PFSK-1 (cell line): ENCODE results near the gene RER1.

ENCODE experiments used
- FOXP2 ChIP-seq: optimal IDR thresholded peaks from 2 replicates; pipeline ENCODE3; 2011; ENCODE audit warnings: borderline replicate concordance, control low read depth, inconsistent platforms; ENCODE audit not compliant: insufficient read depth; ENCODE audit errors: extremely low read length, extremely low read depth
- POLR2AphosphoS5 ChIP-seq: IDR thresholded peaks from 2 replicates; pipeline ENCODE4 v1.6.1; 2012; ENCODE audit warnings: low read depth, mild to moderate bottlenecking, control low read depth, low read length, moderate library complexity
- REST ChIP-seq, 2 experiments: IDR thresholded peaks; 2 replicates each; pipeline versions ENCODE4 v1.6.1 to v1.8.0; 2011 to 2012; ENCODE audit warnings: low read depth in 2 of 2, low read length in 2 of 2, control low read depth in 1 of 2, inconsistent platforms in 1 of 2, mild to moderate bottlenecking in 1 of 2, moderate library complexity in 1 of 2; ENCODE audit not compliant: insufficient read depth in 1 of 2
- SIN3A ChIP-seq: IDR thresholded peaks from 2 replicates; pipeline ENCODE4 v1.6.1; 2012; ENCODE audit warnings: mild to moderate bottlenecking, low read length, moderate library complexity, borderline replicate concordance; ENCODE audit not compliant: insufficient read depth
- TAF1 ChIP-seq: IDR thresholded peaks from 2 replicates; pipeline ENCODE4 v1.6.1; 2012; ENCODE audit warnings: low read length, control low read depth, borderline replicate concordance; ENCODE audit not compliant: insufficient read depth

GRCh38 chr1:2382621-2383361 lies 8.8 kb upstream of the RER1 start:
- TF ChIP-seq SIN3A, result no peak
- TF ChIP-seq POLR2AphosphoS5, result no peak
- no peak for TF ChIP-seq REST (IDR thresholded peaks at IDR 0.05; ENCODE audit: insufficient read depth in 1 of 2, low read depth in 2 of 2, low read length in 2 of 2)
- no peak for TF ChIP-seq TAF1
- TF ChIP-seq FOXP2, result no peak
